AG04450 (cell line): ENCODE results near the gene MICAL3. TPM values are rescaled to one million over a fixed set of nuclear protein-coding genes. Genes with fewer than 3 reads are reported as not detected.

Experiments used
- CTCF ChIA-PET: fragments of 300-600, 350-600 bp; formaldehyde crosslinking; extraction: SDS; loops from one replicate; lab custom pipeline; 2022; ENCODE audit warnings: antibody characterized with exemption, inconsistent platforms; lab: Charles Lee
- POLR2A ChIA-PET: fragments of 350-600 bp; formaldehyde crosslinking; extraction: SDS; loops from one replicate; lab custom pipeline; 2021; ENCODE audit warnings: antibody characterized with exemption, inconsistent platforms; lab: Yijun Ruan, JAX
- DNase-seq: peaks from one replicate; pipeline ENCODE4 v3.0.0-alpha.2; 2011; ENCODE audit warnings: low read depth, low spot score
- H3K27ac ChIP-seq: one replicate; pipeline ENCODE4 v1.5.1; 2012; ENCODE audit warnings: low read depth, low read length, control low read depth
- H3K27me3 ChIP-seq: one replicate; pipeline ENCODE4 v1.6.0; 2012; ENCODE audit warnings: low read length; ENCODE audit not compliant: control insufficient read depth, insufficient read depth
- H3K4me3 ChIP-seq: 2 replicates; pipeline ENCODE4 v1.5.1; 2011; ENCODE audit warnings: mild to moderate bottlenecking, low read depth, low read length, control low read depth
- H3K9me3 ChIP-seq: 2 replicates; pipeline ENCODE4 v1.5.1; 2012; ENCODE audit warnings: low read length; ENCODE audit not compliant: control insufficient read depth, insufficient read depth
- polyA plus RNA-seq: library from polyadenylated mRNA; depleted of rRNA; stranded (reverse); fragments of >200 nt; gene quantifications from 2 replicates; pipeline ENCODE4 v1.2.3, GENCODE V29; 2011
- TF ChIP-seq, protein P1 (sequence below): IDR thresholded peaks from 2 replicates; pipeline ENCODE4 v1.5.1; 2011; ENCODE audit warnings: low read depth, low read length, control low read depth, inconsistent platforms

Gene MICAL3
- polyA plus RNA-seq, 1 experiment, result 17.8 TPM

GRCh38 chr22:17969701-17970113 lies 54.7 kb downstream of the MICAL3 start:
- peak overlapping the region; percentile 95 for H3K27ac ChIP-seq
- H3K4me3 ChIP-seq, result no peak overlapping the region
- no peaks in the 10 kb centered on the region for H3K27me3 ChIP-seq
- H3K9me3 ChIP-seq, result no peaks in the 10 kb centered on the region
- peak; percentile 94 for DNase-seq
- ChIA-PET CTCF (no interaction called here), POLR2A (interaction anchor here (0.5 to 1.1 kb wide), 4 partner anchors 59 to 1510 kb away, joined by 3 to 6 read pairs (median 4); partner anchors contain the start of genes CDC45 and PEX26)
- TF ChIP-seq, protein P1, sequence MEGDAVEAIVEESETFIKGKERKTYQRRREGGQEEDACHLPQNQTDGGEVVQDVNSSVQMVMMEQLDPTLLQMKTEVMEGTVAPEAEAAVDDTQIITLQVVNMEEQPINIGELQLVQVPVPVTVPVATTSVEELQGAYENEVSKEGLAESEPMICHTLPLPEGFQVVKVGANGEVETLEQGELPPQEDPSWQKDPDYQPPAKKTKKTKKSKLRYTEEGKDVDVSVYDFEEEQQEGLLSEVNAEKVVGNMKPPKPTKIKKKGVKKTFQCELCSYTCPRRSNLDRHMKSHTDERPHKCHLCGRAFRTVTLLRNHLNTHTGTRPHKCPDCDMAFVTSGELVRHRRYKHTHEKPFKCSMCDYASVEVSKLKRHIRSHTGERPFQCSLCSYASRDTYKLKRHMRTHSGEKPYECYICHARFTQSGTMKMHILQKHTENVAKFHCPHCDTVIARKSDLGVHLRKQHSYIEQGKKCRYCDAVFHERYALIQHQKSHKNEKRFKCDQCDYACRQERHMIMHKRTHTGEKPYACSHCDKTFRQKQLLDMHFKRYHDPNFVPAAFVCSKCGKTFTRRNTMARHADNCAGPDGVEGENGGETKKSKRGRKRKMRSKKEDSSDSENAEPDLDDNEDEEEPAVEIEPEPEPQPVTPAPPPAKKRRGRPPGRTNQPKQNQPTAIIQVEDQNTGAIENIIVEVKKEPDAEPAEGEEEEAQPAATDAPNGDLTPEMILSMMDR, result no peak

- POLR2A ChIA-PET, result no interaction called here
- CTCF ChIA-PET, result interaction anchor here (1.1 kb wide), 1 partner anchor 108 kb away, joined by 3 read pairs; no protein-coding TSS in a partner anchor
- Histone ChIP-seq H3K4me3 (no peak overlapping the region), H3K27me3 (no peaks in the 10 kb centered on the region), H3K9me3 (no peaks in the 10 kb centered on the region), H3K27ac (no peak overlapping the region)
- TF ChIP-seq, protein P1, result no peak
- DNase-seq, result no peak
Observed at GRCh38 chr22:17968126-17968525, 56.2 kb downstream of the MICAL3 start.

GRCh38 chr22:17966403-17966717 lies 58.0 kb downstream of the MICAL3 start:
- Histone ChIP-seq H3K9me3 (no peaks in the 10 kb centered on the region), H3K27ac (no peak overlapping the region), H3K4me3 (no peak overlapping the region), H3K27me3 (no peaks in the 10 kb centered on the region)
- no peak for DNase-seq
- TF ChIP-seq, protein P1, result no peak
- ChIA-PET CTCF (no interaction called here), POLR2A (interaction anchor here (0.7 kb wide), 1 partner anchor 31 kb away, joined by 3 read pairs; no protein-coding TSS in a partner anchor)

- POLR2A ChIA-PET, result interaction anchor here (0.7 kb wide), 1 partner anchor 31 kb away, joined by 3 read pairs; no protein-coding TSS in a partner anchor
- TF ChIP-seq, protein P1, result no peak
- H3K9me3 ChIP-seq, result no peaks in the 10 kb centered on the region
- no peak overlapping the region for H3K4me3 ChIP-seq
- no peak overlapping the region for H3K27ac ChIP-seq
- CTCF ChIA-PET, result interaction anchor here (1.6 kb wide), 1 partner anchor 8 kb away, joined by 3 read pairs; no protein-coding TSS in a partner anchor
- H3K27me3 ChIP-seq, result no peaks in the 10 kb centered on the region
- DNase-seq, result no peak
Observed at GRCh38 chr22:17965538-17966402, 58.6 kb downstream of the MICAL3 start.

GRCh38 chr22:17964643-17965042 lies 59.7 kb downstream of the MICAL3 start:
- no peaks in the 10 kb centered on the region for H3K9me3 ChIP-seq
- no peak overlapping the region for H3K4me3 ChIP-seq
- no peaks in the 10 kb centered on the region for H3K27me3 ChIP-seq
- H3K27ac ChIP-seq, result no peak overlapping the region
- no peak for DNase-seq
- TF ChIP-seq, protein P1, result no peak
- CTCF ChIA-PET, result interaction anchor here (1.4 to 1.6 kb wide), 2 partner anchors 9 to 112 kb away, joined by 3 read pairs; no protein-coding TSS in a partner anchor
- POLR2A ChIA-PET, result interaction anchor here (0.9 kb wide), 1 partner anchor 113 kb away, joined by 3 read pairs; the partner anchor contains the start of gene PEX26
